ENCODE data around the gene DEFB126. TPM values are rescaled to one million over a fixed set of nuclear protein-coding genes. Genes with fewer than 3 reads are reported as not detected.

Gene DEFB126
- total RNA-seq, 4 donors from 2014 or later = not detected

DNA sequence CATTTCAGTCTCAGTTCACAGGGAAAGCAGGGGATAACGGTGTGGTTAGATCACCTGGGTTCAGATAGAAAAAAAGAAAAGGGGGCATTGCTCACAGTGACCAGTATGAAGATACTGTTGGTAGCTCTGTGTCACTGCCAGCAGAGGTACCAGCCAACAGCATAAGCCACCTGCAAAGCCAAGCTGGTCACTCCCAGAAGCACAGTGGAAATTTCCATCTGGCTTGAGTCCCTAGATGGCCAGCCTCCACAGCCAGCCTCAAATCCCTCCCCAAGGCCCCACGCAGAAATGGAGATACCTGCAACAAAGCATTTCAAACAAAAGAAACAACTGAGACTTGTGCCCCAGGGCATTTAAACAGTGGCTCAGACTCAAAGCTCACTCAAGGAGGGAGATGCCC, 26.5 kb downstream of the DEFB126 start:
- no peak for DNase-seq (ENCODE audit: extremely low spot score)
- Histone ChIP-seq H3K27me3 (peaks cover 0 to 5% (median 0%) of the 10 kb centered on the region in 4 donors), H3K4me3 (no peak overlapping the region), H3K27ac (replicated peaks in 1 of 4) (no peak overlapping the region), H3K9me3 (no peaks in the 10 kb centered on the region), H3K36me3 (no peaks in the 10 kb centered on the region), H3K4me1 (no peaks in the 10 kb centered on the region)
- WGBS = 66% methylated on average over 2 of the region's 2 CpGs
- TF ChIP-seq POLR2AphosphoS5 (IDR thresholded peaks at IDR 0.05) (no peak), EP300 (IDR thresholded peaks at IDR 0.05) (no peak), POLR2A (IDR thresholded peaks at IDR 0.05; ENCODE audit: low read depth) (no peak)
- TF ChIP-seq, protein P1, sequence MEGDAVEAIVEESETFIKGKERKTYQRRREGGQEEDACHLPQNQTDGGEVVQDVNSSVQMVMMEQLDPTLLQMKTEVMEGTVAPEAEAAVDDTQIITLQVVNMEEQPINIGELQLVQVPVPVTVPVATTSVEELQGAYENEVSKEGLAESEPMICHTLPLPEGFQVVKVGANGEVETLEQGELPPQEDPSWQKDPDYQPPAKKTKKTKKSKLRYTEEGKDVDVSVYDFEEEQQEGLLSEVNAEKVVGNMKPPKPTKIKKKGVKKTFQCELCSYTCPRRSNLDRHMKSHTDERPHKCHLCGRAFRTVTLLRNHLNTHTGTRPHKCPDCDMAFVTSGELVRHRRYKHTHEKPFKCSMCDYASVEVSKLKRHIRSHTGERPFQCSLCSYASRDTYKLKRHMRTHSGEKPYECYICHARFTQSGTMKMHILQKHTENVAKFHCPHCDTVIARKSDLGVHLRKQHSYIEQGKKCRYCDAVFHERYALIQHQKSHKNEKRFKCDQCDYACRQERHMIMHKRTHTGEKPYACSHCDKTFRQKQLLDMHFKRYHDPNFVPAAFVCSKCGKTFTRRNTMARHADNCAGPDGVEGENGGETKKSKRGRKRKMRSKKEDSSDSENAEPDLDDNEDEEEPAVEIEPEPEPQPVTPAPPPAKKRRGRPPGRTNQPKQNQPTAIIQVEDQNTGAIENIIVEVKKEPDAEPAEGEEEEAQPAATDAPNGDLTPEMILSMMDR (IDR thresholded peaks at IDR 0.05) = no peak
- intact Hi-C loops (cut with DNase I) = no loop called here

DNA sequence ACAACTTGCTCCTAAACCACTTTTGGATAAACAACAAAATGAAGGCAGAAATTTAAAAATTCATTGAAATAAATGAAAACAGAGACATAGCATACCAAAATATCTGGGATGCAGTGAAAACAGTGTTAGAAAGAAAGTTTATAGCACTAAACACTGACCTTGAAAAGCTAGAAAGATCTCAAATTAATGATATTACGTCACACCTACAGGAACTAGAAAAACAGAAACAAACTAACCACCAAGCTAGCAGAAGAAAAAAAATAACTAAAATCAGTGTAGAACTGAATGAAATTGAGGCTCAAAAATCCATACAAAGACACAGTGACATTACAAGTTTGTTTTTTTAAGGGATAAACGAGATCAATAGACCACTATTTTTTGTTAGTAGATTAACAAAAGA, 41.9 kb downstream of the DEFB126 start:
- H3K4me1 ChIP-seq = no peaks in the 10 kb centered on the region
- 60% methylated on average over 2 of the region's 2 CpGs for WGBS
- no peak for DNase-seq (ENCODE audit: extremely low spot score)
- H3K36me3 ChIP-seq = no peaks in the 10 kb centered on the region
- H3K27me3 ChIP-seq = peaks cover 0 to 14% (median 0%) of the 10 kb centered on the region in 4 donors
- H3K4me3 ChIP-seq = no peak overlapping the region
- H3K27ac ChIP-seq (replicated peaks in 1 of 4) = no peak overlapping the region
- TF ChIP-seq POLR2A (IDR thresholded peaks at IDR 0.05; ENCODE audit: low read depth) (no peak), EP300 (IDR thresholded peaks at IDR 0.05) (no peak), POLR2AphosphoS5 (IDR thresholded peaks at IDR 0.05) (no peak)
- TF ChIP-seq, protein P1 (IDR thresholded peaks at IDR 0.05) = no peak
- intact Hi-C loops (cut with DNase I) = no loop called here
- peaks cover 0 to 10% (median 3%) of the 10 kb centered on the region in 4 donors for H3K9me3 ChIP-seq

DNA sequence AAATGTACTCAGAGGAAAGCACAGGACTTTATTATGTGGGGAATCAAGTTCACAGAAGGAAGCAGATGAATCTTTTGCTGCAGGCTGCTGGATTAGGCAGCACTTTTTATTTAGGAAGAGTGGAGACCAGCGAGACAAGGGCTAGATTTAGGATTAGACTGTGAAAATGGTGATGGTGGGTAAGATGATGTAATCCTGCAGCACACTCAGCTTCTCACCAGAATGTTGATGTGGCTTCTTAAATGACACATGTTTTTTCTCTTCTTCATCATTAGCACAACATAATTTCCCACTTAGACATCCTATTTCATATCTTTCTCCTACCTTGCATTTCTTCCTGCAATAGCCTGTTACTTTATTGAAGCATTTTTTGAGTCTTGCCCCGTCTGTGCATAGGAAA, 45.3 kb downstream of the DEFB126 start:
- 66% methylated on average over 2 of the region's 2 CpGs for WGBS
- Histone ChIP-seq H3K27ac (replicated peaks in 1 of 4) (no peak overlapping the region), H3K36me3 (no peaks in the 10 kb centered on the region), H3K4me3 (no peak overlapping the region), H3K9me3 (peaks cover 0 to 10% (median 5%) of the 10 kb centered on the region in 4 donors), H3K27me3 (peaks cover 0 to 14% (median 0%) of the 10 kb centered on the region in 4 donors), H3K4me1 (no peaks in the 10 kb centered on the region)
- no peak for TF ChIP-seq POLR2AphosphoS5 (IDR thresholded peaks at IDR 0.05)
- TF ChIP-seq, protein P1 (IDR thresholded peaks at IDR 0.05) = no peak
- TF ChIP-seq EP300 (IDR thresholded peaks at IDR 0.05) = no peak
- TF ChIP-seq POLR2A (IDR thresholded peaks at IDR 0.05; ENCODE audit: low read depth) = no peak
- DNase-seq (ENCODE audit: extremely low spot score) = no peak
- intact Hi-C loops (cut with DNase I) = no loop called here

DNA sequence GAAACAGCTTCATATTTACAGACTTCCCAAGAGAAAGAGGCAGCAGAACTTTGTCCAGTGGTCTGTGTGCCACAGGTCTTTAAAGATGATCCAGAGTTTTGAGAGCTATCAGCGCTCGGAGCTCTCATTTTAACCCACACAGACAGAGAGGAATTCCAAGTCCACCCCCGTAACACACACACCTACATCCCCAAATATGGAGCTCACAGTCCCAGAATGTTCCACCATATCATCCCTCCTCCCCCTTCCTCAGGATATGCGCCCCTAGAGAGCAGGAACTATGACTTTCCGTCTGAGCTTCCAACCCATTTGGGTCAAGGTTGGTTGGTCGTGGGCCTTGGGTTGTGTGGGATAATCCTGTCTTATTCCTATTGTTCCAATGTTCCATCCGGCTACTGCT, 47.2 kb downstream of the DEFB126 start, which contains the start of gene DEFB128:
TSS of gene DEFB128 (minus strand) at position 101 of the 400 bp plus-strand sequence. CDS start at position 13, 88 bp downstream.
- DNase-seq (ENCODE audit: extremely low spot score) = no peak
- TF ChIP-seq EP300 (IDR thresholded peaks at IDR 0.05) = no peak
- TF ChIP-seq, protein P1 (IDR thresholded peaks at IDR 0.05) = no peak
- no peak for TF ChIP-seq POLR2A (IDR thresholded peaks at IDR 0.05; ENCODE audit: low read depth)
- TF ChIP-seq POLR2AphosphoS5 (IDR thresholded peaks at IDR 0.05) = no peak
- Histone ChIP-seq H3K27me3 (peaks cover 0 to 15% (median 0%) of the 10 kb centered on the region in 4 donors), H3K27ac (replicated peaks in 1 of 4) (no peak within 1 kb of the TSS), H3K4me1 (no peaks in the 10 kb centered on the region), H3K9me3 (peaks cover 0 to 4% (median 2%) of the 10 kb centered on the region in 4 donors), H3K36me3 (no peaks in the 10 kb centered on the region), H3K4me3 (no peak within 1 kb of the TSS)
- WGBS = 63% methylated on average over 7 of the region's 7 CpGs
- intact Hi-C loops (cut with DNase I) = no loop called here

Other genes with a start within 250 kb of the DEFB126 start
- gene DEFB125, start 54.9 kb upstream of the DEFB126 start, total RNA-seq = not detected
- gene DEFB127, start 14.9 kb downstream of the DEFB126 start, total RNA-seq = not detected
- gene DEFB128, start 47.1 kb downstream of the DEFB126 start, total RNA-seq = not detected
- gene DEFB129, start 84.7 kb downstream of the DEFB126 start, total RNA-seq = not detected
- not detected for gene DEFB132, start 115.1 kb downstream of the DEFB126 start, total RNA-seq
- gene C20orf96, start 148.2 kb downstream of the DEFB126 start, total RNA-seq = 1 to 10 TPM; 1.7 to 2.6 (median 2.3) TPM
- 10 to 100 TPM; 13.3 to 29.9 (median 19.7) TPM for gene ZCCHC3, start 155.0 kb downstream of the DEFB126 start, total RNA-seq
- 10 to 100 TPM in 1 of 4 donors, 1 to 10 TPM in 3; 3.5 to 14.4 (median 7.2) TPM for gene SOX12, start 183.0 kb downstream of the DEFB126 start, total RNA-seq
- gene NRSN2, start 204.5 kb downstream of the DEFB126 start, total RNA-seq = 10 to 100 TPM; 20.8 to 72.8 (median 48.9) TPM
- gene TRIB3, start 238.2 kb downstream of the DEFB126 start, total RNA-seq = 1 to 10 TPM in 3 of 4 donors, under 1 TPM in 1; 0.83 to 6.8 (median 4.0) TPM

All from esophagus muscularis mucosa (tissue), 4 donors.